Measurements from ENCODE around the gene ZEB1.

ZEB1 gene

DNA sequence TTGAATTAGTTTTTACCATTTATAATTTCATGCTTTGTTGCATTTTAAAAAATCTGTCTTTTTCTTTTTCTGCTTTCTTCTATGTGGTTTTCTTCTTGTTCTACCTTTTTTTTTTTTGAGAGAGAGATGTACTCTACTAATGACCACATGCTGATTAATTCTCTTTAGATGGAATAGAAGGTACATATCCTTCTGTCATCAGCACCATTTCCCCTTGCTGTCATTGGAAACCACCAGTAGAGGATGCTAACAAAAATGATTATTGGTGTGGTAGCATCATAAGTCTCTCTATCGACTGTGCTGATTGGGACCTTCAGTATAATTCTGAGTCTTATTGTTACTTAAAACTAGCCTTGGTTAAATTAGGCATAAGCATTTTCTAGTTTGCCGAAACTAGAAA is 3.6 kb downstream of the ZEB1 start:
- TF ChIP-seq NFRKB (IDR thresholded peaks at IDR 0.05) (no peak), ARNT (IDR thresholded peaks at IDR 0.05) (no peak), L3MBTL2 (conservative IDR thresholded peaks at IDR 0.05) (no peak), CTBP1 (IDR thresholded peaks at IDR 0.05; ENCODE audit: borderline replicate concordance) (no peak), SUZ12 (IDR thresholded peaks at IDR 0.05) (no peak), BHLHE40 (IDR thresholded peaks at IDR 0.05; ENCODE audit: borderline replicate concordance) (no peak)
- TF ChIP-seq, protein P1, sequence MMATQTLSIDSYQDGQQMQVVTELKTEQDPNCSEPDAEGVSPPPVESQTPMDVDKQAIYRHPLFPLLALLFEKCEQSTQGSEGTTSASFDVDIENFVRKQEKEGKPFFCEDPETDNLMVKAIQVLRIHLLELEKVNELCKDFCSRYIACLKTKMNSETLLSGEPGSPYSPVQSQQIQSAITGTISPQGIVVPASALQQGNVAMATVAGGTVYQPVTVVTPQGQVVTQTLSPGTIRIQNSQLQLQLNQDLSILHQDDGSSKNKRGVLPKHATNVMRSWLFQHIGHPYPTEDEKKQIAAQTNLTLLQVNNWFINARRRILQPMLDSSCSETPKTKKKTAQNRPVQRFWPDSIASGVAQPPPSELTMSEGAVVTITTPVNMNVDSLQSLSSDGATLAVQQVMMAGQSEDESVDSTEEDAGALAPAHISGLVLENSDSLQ (IDR thresholded peaks at IDR 0.05), result no peak
- ChIA-PET POLR2A (no interaction called here), CTCF (no interaction called here)
- DNase-seq (ENCODE audit: extremely low spot score), result no peak

DNA sequence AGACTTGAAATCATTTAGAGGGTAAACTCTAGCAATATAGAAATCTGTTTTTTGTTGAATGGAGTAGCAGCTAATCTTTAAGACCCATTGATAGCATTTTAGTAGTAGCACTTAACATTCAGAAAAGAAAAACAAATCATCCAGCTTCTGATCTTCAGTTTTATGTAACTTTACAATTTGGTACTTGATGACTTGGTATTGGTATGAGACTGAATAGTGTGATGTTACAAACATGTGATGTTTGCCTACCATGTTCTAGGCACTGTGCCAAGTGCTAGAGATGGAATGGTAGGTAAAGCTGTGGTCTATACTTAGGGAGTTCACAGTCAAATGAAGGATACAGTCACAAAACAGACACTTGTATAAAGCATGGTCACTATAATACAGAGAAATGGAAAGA is 21.3 kb downstream of the ZEB1 start:
- CTCF ChIA-PET, result no interaction called here
- POLR2A ChIA-PET, result no interaction called here
- TF ChIP-seq LEF1 (IDR thresholded peaks at IDR 0.05; ENCODE audit: borderline replicate concordance) (no peak), BHLHE40 (IDR thresholded peaks at IDR 0.05; ENCODE audit: borderline replicate concordance) (no peak), FOXK2 (IDR thresholded peaks at IDR 0.05) (no peak)
- DNase-seq (ENCODE audit: extremely low spot score), result no peak

DNA sequence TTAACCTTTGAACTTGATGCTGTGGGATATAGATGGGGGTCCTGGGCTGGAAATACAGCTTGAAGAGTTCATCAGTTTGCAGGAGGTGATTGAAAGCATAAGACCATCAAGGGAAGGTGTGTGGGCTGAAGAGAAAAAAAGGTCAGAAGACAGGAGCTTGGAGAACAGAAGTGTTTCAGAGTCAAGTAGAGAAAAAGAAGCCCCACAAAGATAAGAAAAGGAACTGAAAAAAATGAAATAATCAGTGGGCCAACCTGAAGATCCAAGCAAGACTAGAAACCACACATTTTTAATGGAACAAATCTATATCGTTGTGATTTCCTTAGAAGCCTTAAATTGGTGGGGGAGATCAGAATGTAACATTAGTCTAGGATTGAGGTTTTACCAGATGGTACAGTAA is 22.5 kb downstream of the ZEB1 start:
- CTCF ChIA-PET, result no interaction called here
- TF ChIP-seq ARNT (IDR thresholded peaks at IDR 0.05) (no peak), L3MBTL2 (conservative IDR thresholded peaks at IDR 0.05) (no peak), BHLHE40 (IDR thresholded peaks at IDR 0.05; ENCODE audit: borderline replicate concordance) (no peak), NFRKB (IDR thresholded peaks at IDR 0.05) (no peak), ELF4 (IDR thresholded peaks at IDR 0.05) (no peak), SP1 (IDR thresholded peaks at IDR 0.05) (no peak), FOXA1 (IDR thresholded peaks at IDR 0.05) (no peak), LEF1 (IDR thresholded peaks at IDR 0.05; ENCODE audit: borderline replicate concordance) (no peak), FOXK2 (IDR thresholded peaks at IDR 0.05) (no peak), ZNF384 (IDR thresholded peaks at IDR 0.05) (no peak), TARDBP (IDR thresholded peaks at IDR 0.05) (no peak), HDGF (IDR thresholded peaks at IDR 0.05; ENCODE audit: borderline replicate concordance) (no peak), CTBP1 (IDR thresholded peaks at IDR 0.05; ENCODE audit: borderline replicate concordance) (no peak), FOXM1 (IDR thresholded peaks at IDR 0.05; ENCODE audit: borderline replicate concordance) (no peak)
- POLR2A ChIA-PET, result no interaction called here

DNA sequence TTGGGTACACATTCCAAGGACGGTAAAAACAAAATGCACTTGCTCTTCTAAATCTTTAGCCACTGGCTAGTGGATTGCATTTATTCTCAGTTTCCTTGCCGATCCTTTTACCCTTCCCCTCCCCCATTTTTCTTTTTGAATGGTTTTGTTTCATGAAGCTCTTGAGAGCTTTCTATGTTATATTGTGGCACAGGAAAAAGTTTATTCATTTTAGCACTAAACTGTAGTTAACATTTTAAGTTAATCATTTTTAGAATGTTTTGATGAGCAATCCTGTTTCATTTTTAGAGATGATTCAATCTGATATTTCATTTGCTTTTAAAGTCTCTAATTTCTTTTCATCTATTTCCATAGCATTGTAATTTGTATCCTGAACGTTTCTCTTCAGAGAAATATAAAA is 24.0 kb downstream of the ZEB1 start:
- no peak for TF ChIP-seq BHLHE40 (IDR thresholded peaks at IDR 0.05; ENCODE audit: borderline replicate concordance)
- TF ChIP-seq FOXM1 (IDR thresholded peaks at IDR 0.05; ENCODE audit: borderline replicate concordance), result no peak
- TF ChIP-seq ZNF384 (IDR thresholded peaks at IDR 0.05), result no peak
- TF ChIP-seq SP1 (IDR thresholded peaks at IDR 0.05), result no peak
- no peak for TF ChIP-seq FOXA1 (IDR thresholded peaks at IDR 0.05)
- TF ChIP-seq ELF4 (IDR thresholded peaks at IDR 0.05), result no peak
- no peak for TF ChIP-seq L3MBTL2 (conservative IDR thresholded peaks at IDR 0.05)
- TF ChIP-seq, protein P1 (IDR thresholded peaks at IDR 0.05), result no peak
- TF ChIP-seq CTBP1 (IDR thresholded peaks at IDR 0.05; ENCODE audit: borderline replicate concordance), result no peak
- TF ChIP-seq ARNT (IDR thresholded peaks at IDR 0.05), result no peak
- no peak for TF ChIP-seq FOXK2 (IDR thresholded peaks at IDR 0.05)
- no peak for TF ChIP-seq NFRKB (IDR thresholded peaks at IDR 0.05)
- POLR2A ChIA-PET, result no interaction called here
- DNase-seq (ENCODE audit: extremely low spot score), result no peak
- CTCF ChIA-PET, result no interaction called here

More for the DNA sequence above, 22.5 kb downstream of the ZEB1 start:
- DNase-seq (ENCODE audit: extremely low spot score), result no peak

DNA sequence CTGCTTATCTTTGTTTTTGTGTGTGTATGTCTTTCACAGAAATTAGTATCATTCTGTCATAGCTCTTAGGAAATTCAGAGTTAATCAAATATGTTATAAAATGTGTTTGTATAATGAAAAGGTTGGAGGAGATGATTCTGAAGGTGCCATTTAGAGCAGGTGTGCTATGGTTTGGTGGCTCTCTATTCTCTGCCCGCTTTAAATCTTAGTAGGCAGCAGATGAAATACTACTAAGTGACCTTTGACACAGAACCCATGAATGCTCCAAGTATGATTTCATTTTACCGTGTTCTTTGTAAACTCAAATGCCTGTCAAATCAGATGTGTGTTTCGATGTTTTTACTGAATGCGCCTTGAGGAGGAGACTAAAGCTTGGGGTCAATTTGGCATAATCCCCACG is 24.5 kb downstream of the ZEB1 start:
- ChIA-PET POLR2A (no interaction called here), CTCF (no interaction called here)
- DNase-seq (ENCODE audit: extremely low spot score), result no peak
- no peak for TF ChIP-seq HDGF (IDR thresholded peaks at IDR 0.05; ENCODE audit: borderline replicate concordance)
- no peak for TF ChIP-seq ELF4 (IDR thresholded peaks at IDR 0.05)
- TF ChIP-seq FOXA1 (IDR thresholded peaks at IDR 0.05), result no peak

DNA sequence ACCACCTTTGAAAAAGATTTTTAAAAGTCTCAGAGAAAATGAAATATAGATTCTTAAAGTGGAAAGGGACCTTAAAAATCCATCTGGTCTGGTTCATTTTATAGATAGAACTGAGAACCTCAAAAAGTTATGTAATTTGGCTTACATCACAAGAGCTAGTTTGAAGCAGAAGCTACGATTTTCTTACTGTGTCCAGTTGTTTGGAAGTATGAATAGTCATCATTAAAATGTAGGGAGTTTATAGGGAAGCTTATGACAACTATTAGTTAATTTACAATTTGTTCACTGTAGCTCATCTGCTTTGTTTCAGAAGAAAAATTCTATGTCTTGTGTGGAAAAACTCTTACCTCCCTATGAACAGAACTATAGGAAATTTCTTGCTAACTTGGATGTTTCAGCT is 26.9 kb downstream of the ZEB1 start:
- ChIA-PET POLR2A (no interaction called here), CTCF (no interaction called here)
- no peak for DNase-seq (ENCODE audit: extremely low spot score)
- TF ChIP-seq TARDBP (IDR thresholded peaks at IDR 0.05) (no peak), L3MBTL2 (conservative IDR thresholded peaks at IDR 0.05) (no peak), CTBP1 (IDR thresholded peaks at IDR 0.05; ENCODE audit: borderline replicate concordance) (no peak), FOXA1 (IDR thresholded peaks at IDR 0.05) (no peak), FOXK2 (IDR thresholded peaks at IDR 0.05) (no peak), ELF4 (IDR thresholded peaks at IDR 0.05) (no peak), HDGF (IDR thresholded peaks at IDR 0.05; ENCODE audit: borderline replicate concordance) (no peak), FOXM1 (IDR thresholded peaks at IDR 0.05; ENCODE audit: borderline replicate concordance) (no peak), LEF1 (IDR thresholded peaks at IDR 0.05; ENCODE audit: borderline replicate concordance) (no peak)
- TF ChIP-seq, protein P1 (IDR thresholded peaks at IDR 0.05), result no peak

DNA sequence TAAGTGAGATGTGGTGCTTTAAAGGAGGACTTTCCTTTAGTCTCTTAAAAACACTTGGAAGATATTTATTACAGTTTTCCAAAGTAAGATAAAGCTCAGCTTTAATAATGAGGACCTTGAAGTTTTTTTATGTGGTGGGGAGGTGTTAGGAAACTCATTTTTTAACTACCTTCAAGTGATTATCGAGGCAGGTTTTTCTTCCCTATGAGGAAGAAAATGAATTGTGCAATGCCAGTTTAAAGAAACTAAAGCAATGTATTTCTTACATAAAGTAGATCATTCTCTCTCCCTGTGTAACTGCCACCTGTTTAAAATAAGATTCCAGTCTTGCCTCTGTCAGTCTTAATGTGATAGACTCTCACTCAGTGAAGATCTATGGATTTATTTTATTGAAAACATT is 27.9 kb downstream of the ZEB1 start:
- no peak for DNase-seq (ENCODE audit: extremely low spot score)
- TF ChIP-seq TARDBP (IDR thresholded peaks at IDR 0.05) (no peak), LEF1 (IDR thresholded peaks at IDR 0.05; ENCODE audit: borderline replicate concordance) (no peak), BHLHE40 (IDR thresholded peaks at IDR 0.05; ENCODE audit: borderline replicate concordance) (no peak), FOXM1 (IDR thresholded peaks at IDR 0.05; ENCODE audit: borderline replicate concordance) (no peak), SUZ12 (IDR thresholded peaks at IDR 0.05) (no peak), NFRKB (IDR thresholded peaks at IDR 0.05) (no peak), L3MBTL2 (conservative IDR thresholded peaks at IDR 0.05) (no peak), FOXA1 (IDR thresholded peaks at IDR 0.05) (no peak)
- ChIA-PET POLR2A (no interaction called here), CTCF (no interaction called here)

All from HEK293T (cell line).